CD4-positive, alpha-beta T cell treated with Interleukin-10 for 1 hour (primary cell): Measurements from ENCODE around the gene AKAP13.
"Not testable (repeated sequence)": the region's sequence is repeated elsewhere in the genome, so short reads cannot be mapped to it uniquely, and the experiment has no call there.

Experiments used
- DNase-seq: peaks from one replicate; pipeline ENCODE4 v3.0.0-alpha.2; 2020

Gene AKAP13

DNA sequence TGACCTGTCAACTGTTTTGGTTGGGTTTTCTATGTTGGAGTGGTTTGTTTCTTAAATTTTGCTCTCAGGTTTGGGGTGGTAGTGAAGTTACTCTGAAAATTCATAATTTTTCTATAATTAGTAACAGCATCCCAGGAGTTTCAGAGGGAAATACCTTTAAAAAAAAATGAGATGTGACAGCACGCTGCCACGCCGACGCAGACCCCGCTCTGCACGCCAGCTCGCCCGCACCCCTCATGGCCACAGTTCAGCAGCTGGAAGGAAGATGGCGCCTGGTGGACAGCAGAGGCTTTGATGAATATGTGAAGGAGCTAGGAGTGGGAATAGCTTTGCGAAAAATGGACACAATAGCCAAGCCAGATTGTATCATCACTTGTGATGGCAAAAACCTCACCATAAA, 34.6 kb downstream of the AKAP13 start:
- DNase-seq = no peak

DNA sequence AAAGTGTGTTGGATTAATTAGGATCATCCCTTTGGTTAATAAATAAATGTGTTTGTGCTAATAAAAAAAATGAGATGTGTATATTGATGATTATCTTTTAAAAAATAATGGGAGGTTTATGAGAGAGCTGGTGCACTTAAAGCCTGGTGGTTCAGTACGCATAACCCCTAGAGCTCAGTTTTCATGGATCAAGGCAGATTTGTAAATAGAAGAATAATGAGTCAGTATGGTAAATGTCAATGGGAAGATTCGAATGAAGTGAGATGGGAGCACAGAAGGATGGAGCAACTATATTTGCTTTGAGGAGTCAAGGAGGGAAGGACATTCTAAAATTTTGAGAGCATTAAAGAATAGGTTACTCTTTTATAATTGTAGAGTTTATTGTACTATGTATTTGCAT, 35.4 kb downstream of the AKAP13 start:
- no peak for DNase-seq

DNA sequence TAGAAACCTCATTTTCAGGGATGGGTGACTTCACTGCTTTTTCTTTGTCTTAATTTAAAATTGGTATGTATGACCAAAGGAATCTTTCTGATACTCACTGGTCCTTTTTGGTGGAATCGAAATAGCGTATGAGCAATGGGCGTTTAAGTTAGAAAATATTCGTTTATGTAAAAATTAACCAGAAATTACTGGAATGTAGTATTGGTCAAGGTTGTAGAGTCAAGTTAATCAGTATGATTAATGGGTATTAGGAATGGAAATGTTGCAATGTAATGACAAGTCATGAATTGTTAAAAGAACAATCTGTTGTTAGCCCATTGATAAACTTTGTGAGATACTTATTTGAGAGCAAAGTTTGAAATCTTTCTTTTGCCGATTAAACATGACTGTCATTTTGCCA, 36.9 kb downstream of the AKAP13 start:
- no peak for DNase-seq

DNA sequence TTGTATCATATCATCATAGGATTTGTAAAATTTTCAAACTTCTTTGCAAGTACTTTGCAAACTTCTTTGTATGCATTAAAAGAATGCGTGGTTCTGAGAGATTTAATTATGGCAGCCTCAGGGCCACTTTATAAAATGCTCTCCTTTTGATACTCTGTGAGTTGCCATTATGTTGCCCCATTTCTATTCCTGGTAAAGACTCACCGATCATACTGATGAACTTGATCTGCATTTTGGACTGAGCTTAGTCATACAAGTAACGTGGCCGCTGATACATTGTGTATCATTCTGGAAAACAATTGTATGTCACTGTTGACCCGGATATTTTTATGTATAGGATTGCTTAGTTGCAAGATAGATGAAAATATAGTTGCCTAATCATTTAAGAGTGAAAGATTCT, 38.8 kb downstream of the AKAP13 start:
- no peak for DNase-seq

GRCh38 chr15:85421116-85421925, 40.9 kb downstream of the AKAP13 start:
- no peak for DNase-seq

DNA sequence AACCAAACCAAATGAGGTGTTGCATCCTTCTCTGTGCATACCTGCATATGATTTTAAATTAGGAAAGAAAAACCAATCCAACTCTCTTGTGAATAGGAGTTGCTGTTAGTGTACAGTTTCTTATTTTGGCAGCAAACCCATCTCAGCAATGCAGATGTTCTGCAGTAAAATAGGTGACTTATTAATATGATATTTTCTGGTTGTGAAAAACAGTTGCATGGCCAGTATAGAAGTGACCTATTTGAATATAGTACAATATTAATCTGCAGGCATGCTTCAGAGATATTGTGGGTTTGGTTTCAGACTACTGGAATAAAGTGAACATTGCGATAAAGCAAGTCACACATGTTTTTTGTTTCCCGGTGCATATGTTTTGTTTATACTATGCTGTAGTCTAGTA, 42.2 kb downstream of the AKAP13 start:
- no peak for DNase-seq

DNA sequence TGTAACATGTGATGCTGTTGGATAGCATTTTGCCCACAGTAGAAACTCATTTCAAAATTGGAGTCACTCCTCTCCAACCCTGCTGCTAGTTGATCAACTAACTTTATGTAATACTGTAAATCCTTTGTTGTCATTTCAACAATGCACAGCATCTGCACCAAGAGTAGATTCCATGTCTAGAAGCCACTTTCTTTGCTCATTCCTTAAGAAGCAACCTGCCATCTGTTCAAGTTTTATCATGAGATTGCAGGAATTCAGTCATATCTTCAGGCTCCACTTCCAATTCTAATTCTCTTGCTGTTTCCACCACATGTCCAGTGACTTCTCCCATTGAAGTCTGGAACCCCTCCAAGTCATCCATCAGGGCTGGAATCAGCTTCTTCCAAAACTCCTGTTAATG, 42.9 kb downstream of the AKAP13 start:
- DNase-seq = no peak

DNA sequence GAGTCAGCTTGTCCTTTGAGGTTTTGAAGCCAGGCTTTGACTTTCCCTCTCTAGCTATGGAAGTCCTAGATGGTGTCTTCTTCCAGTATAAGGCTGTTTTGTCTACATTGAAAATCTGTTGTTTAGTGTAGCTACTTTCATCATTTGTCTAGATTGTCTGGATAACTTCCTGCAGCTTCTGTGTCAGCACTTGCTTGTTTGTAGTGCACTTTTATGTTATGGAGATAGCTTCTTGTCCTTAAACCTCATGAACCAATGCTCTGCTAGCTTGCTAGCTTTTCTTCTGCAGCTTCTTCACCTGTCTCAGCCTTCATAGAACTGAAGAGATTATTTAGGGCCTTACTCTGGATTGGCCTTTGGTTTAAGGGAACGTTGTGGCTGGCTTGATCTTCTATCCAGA, 43.8 kb downstream of the AKAP13 start:
- DNase-seq = no peak

DNA sequence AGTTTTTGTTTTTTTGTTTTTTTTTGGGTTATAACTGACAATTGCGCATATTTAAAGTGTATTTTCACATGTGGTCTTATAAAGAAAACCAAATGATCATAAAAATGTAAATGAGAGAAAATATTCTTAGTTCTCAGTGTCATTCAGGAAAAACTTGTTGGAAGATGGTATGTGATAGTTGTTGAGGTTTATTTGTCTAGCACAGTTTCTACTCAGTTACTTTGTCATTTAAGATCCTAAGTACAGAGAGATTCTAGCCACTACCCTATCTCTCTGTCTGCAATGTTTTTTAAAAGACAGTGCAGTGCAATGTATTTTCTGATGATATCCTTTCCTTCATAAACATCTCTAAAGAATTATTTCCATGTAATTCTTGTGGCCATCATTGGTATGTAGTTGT, 46.1 kb downstream of the AKAP13 start:
- DNase-seq = no peak

DNA sequence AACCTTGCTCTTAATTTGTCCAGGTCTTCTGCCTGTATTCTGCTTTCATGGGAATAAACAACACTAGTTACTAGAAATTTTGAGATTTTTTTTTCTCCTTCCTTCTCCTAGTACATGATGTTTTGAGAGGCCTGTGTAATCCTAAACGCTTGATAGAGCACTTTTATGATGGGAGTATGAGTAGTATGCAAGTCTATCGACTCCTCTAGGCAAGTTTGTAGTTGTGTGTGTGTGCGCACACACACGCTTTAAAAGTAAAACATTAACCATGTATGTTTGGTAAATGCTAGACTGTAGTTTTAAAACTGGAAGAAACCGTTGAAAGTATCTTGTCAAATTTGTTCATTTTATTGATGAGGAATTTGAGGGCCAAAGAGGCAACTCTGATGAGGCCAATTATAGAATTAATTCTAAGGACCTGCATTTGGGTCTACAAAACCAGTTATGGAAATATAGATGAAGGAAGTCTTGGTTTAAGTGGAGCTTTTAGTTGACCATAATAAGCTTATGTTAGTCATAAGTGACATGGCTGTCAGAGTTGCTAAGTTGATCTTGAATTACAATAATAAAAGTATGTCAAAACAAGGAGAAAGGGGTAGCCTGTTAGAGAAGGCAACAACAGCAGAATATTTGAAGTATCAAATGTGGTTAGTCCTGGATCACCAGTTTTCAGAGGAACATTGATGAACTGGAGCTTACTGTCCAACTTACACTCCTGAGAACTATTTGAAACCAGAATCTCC, 47.1 kb downstream of the AKAP13 start:
- no peak for DNase-seq

GRCh38 chr15:85429522-85429921, 49.1 kb downstream of the AKAP13 start:
- DNase-seq = no peak

GRCh38 chr15:85430406-85431204, 50.2 kb downstream of the AKAP13 start:
- no peak for DNase-seq

DNA sequence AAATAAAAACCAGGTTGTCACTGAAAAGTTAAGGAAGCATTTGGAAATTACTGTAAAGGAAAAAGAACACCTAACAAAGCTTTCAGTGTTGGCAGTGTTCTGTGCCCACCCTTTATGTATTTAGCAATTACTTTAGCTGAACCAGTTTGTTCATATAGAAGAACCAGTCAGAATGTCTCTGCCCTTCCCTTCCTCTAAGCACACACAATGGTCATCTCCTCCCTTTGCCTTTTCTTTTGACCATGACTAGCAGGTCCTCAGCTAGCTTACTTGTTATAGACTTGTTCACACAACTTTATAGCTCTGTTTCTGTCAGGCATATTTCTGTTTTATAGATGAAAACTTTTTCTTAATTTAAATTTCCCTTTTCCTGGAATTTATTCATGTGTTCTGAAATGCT, 59.6 kb downstream of the AKAP13 start:
- DNase-seq = no peak

DNA sequence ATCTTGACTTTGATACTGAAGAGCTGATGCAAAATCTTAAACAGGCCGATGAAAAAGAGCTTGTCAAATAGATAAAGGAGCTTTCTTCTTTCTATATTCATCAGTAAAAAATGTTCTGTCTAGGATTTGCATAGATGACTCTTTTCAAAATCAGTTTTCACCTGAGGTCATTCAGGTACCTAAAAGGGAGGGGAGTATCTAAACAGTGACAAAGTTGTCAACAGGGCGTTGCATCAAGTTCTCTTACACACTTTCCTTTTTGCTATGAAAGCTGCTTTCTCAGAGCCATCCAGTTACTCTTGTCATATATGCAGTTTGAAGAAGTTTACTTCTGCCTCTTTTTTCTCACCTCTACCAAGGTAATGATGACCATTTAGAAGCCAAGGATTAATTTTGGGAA, 60.0 kb downstream of the AKAP13 start:
- no peak for DNase-seq

- not testable (repeated sequence) for DNase-seq
Observed at GRCh38 chr15:85441854-85442253, 61.5 kb downstream of the AKAP13 start.

DNA sequence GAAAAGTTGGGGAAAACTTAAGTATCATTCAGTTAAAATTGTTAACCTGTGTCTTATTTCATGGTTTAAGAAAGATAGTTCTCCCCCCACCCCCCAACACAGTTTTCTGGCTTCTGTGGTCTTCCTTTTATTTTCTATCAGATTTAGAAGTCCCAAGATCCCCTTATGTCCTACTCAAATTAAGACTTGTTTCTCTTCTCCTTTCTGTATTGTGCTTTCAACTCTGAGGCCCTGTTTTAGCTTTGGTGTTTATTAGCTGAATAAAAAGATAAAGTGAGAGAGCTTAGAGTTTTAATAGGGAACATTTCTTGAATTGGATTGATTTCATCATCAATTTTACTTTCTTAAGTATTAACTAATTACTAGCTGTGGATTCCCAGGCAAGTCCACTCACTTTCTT, 62.6 kb downstream of the AKAP13 start:
- DNase-seq = no peak

DNA sequence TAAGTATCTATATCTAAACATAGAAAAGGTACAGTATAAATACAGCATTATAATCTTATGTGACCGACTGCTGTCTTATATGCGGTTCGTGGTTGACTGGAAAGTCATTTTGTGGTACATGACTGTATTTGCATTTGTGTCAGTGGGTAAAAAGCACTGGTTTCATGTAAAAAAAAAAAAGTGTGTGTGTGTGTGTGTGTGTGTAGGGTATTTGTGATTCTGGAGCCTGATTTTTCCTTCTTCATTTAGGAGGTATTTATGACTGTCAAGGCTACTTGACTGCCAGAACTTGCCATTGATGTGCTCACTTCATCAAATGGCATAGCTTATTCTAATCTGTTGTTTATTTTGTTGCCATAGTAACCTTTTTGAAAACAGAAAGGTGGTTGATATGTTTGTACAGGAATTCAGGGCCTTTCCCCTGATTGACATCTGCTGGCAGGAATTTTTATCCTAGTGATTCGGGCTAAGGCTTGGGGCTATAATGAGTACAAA, 63.2 kb downstream of the AKAP13 start:
- peak; percentile 46 for DNase-seq

DNA sequence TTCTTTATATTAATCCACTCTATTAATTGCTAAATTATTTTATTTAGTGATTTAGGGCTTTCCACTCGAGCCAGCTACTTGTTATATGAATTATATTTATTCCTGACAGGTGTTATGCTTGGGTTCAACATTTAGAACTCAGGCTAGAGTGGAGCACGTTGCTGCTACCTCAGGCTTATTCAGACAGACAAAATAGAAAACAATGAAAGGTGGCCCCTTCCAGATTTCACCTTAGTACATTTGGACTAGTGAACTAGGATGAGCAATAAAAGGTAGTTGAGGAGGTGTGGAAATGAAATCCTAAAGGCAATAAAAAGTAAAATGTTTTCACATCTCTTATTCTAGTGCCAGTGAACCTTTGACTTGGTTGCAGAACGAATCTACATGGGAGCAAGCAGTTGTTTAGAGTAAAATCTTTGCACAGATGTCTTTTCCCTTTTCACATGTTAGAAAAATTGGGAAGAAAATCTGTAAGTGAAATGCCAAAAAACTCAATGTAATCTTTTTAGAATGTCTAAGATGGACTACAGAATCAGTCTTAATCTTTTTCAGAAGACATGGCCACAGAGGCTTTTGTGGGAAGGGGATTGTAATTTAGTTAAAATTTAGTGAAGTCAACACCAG, 63.8 kb downstream of the AKAP13 start:
- no peak for DNase-seq

- no peak for DNase-seq
Observed at GRCh38 chr15:85445361-85445760, 65.0 kb downstream of the AKAP13 start.

GRCh38 chr15:85451099-85451700, 70.8 kb downstream of the AKAP13 start:
- no peak for DNase-seq

- DNase-seq = no peak
Observed at GRCh38 chr15:85452436-85452835, 72.0 kb downstream of the AKAP13 start.

DNA sequence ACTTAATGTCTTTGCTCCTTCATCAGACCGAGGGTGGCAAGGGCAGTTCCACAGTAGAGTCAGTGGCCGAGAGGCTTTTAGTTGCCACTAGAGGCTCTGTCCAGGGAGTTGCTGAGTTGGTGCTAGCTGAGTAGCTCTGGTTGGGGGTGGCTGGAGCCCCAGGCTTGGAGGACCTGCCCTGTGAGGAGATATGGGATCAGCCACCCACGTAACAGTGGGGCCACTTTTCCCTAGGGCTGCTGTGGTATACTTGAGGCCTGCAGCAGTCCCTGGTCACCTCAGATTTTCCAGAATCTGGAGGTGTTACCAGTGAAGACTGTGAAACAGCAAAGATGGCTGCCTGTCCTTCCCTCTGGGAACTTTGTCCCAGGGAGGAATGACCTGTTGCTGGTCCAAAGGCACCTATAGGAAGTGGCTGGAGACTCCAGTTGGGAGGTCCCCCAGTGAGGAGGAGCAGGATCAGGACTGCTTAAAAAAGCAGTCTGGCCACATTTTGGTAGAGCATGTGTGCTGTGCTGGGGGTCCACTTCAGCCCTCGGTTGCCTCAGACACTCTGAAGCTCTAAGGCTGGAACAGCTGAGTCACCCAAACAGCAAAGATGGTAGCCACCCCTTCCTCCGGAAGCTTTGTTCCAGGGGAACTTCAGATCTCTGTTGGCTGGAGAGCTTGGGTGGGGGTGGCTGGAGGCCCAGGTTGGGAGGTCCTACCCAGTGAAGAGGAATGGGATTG, 72.9 kb downstream of the AKAP13 start:
- DNase-seq = no peak
